GM18951 (cell line): ENCODE results near the gene SMIM8.
"Not testable (repeated sequence)": the region's sequence is repeated elsewhere in the genome, so short reads cannot be mapped to it uniquely, and the experiment has no call there.

ENCODE experiments used
- POLR2A ChIP-seq: IDR thresholded peaks from 4 replicates; pipeline ENCODE4 v1.6.1; 2011; ENCODE audit warnings: mild to moderate bottlenecking; ENCODE audit not compliant: insufficient read length, insufficient read depth; ENCODE audit errors: extremely low read depth
- in situ Hi-C: fragments of 300-500 bp; cut with MboI; formaldehyde crosslinking; loops from one replicate; pipeline ENCODE4 v1.12.0; 2022; ENCODE audit warnings: low sequenced_read_pairs, mixed read lengths, inconsistent platforms; ENCODE audit not compliant: unreplicated experiment

Gene SMIM8

DNA sequence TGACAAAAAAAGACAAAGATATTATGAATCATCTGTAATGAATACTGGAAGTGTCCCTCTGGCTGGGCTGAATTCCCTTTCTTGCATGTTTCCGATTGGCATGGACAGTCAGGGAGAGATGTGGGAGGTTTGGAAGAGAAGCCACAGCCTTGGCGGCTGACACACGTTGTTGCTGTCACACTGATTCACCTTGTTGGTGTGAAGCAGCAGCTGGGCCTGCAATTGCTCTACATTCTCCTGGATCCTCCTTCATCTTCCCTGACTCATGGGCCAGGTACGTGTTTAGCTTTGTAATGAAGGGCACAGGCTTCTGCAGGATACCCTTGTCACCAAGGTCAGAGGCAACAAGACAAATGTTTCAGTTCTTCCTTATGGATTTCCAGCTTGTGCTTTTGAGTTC is 13.4 kb upstream of the SMIM8 start:
- in situ Hi-C loops = no loop called here
- TF ChIP-seq POLR2A = no peak

DNA sequence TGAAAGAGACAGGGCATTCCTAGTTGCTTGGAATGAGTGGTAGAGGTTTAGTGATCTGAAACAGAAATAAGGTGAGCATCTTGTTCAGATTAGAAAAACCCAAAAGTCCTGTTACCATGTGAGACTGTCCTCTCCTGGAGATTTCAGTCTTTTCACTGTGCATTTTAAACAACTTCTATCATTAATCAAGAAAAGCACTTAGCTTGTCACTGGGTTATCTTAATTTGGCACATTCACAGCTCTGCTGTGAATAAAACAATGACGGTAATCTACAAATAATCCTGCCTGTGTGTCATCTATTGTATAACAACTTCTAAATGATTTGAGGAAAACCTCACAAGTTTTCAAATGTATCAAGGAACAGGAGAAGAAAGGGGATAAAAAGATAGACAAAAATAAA is 9.5 kb upstream of the SMIM8 start:
- in situ Hi-C loops = no loop called here
- no peak for TF ChIP-seq POLR2A

DNA sequence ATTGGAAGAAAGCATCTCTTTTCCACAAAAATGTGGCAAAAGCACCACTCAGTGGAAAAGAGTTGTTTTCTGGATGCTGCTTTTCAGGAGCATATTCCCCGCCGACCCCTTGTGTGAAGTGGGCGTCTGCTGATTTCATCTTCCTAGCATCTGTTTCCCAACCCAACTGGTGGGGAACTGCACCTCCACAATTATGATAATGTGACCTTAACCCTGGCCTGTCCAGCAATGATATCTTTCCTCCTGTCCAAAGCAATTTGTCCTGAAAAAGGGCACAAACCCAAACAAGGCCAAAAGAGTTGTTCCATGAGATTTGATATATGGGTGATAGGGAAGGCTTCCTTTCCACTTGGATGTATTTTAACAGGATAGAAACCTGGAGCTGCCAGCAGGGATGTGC is 7.3 kb upstream of the SMIM8 start:
- TF ChIP-seq POLR2A = no peak
- in situ Hi-C loops = no loop called here

DNA sequence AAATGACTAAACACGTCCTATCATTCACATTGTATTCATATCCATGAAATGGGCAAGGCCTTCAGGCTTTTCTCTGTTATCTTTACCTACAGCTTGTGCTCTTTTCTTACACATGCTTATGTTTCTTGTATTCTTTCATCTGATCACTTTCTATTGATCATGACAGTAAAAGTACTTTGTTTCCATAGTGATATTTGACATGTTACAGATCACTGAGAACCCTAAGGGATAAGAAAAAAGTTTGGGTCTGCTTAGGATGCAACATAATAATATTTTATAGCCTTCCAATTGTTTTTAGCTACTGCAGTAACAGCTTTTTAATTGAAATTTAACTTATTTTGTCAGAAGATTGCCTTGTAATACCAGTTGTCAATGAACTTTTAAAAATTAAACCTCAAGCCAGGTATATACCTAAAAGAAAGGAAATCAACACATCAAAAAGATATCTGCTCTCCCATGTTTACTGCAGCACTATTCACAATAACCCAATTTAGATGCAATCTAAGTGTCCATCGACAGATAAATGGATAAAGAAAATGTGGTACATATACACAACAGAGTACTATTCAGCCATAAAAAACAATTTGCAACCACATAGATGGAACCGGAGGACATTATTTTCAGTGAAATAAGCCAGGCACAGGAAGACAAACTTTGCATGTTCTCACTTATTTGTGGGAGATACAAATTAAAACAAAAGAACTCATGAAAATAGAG is 3.0 kb upstream of the SMIM8 start:
- in situ Hi-C loops = no loop called here
- TF ChIP-seq POLR2A = no peak

DNA sequence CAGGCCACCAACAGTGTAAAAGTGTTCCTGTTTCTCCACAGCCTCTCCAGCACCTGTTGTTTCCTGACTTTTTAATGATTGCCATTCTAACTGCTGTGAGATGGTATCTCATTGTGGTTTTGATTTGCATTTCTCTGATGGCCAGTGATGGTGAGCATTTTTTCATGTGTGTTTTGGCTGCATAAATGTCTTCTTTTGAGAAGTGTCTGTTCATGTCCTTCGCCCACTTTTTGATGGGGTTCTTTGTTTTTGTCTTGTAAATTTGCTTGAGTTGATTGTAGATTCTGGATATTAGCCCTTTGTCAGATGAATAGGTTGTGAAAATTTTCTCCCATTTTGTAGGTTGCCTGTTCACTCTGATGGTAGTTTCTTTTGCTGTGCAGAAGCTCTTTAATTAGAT is 1.5 kb downstream of the SMIM8 start:
- in situ Hi-C loops = not testable (repeated sequence)

DNA sequence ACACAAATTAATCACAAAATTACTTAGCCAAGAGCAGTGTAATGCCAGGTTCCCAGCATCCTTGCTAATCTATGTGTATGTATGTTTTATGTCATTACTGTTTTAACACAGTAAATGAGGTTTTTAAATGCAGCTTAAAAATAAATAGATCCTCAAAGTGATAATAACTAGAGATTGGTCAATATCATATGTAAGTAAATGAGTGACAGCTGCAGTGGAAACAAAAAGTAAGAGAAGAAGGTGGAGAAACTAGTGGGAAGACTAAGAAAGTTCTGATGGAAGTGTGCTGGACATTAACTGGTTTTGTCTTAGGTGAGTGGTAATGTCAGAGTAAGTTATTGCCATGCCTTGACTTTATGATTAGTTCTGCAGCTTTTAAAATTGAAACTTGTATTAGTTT is 8.6 kb downstream of the SMIM8 start:
- in situ Hi-C loops = no loop called here

DNA sequence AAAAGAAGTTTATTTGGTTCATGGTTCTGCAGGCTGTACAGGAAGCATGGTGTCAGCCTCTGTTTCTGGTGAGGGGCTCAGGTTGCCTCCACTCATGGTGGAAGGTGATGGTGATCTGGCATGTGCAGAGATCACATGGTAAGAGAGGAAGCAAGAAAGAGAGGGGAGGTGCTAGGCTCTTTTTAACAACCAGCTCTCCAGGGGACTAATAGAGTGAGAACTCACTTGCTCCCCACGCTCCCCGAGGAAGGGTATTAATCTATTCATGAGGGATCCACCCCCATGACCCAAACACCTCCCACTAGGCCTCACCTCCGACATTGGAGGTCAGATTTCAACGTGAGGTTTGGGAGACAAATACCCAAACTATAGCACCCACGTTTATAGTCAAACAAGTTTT is 10.6 kb downstream of the SMIM8 start:
- no peak for TF ChIP-seq POLR2A
- in situ Hi-C loops = no loop called here

More for the DNA sequence above, 8.6 kb downstream of the SMIM8 start:
- no peak for TF ChIP-seq POLR2A

DNA sequence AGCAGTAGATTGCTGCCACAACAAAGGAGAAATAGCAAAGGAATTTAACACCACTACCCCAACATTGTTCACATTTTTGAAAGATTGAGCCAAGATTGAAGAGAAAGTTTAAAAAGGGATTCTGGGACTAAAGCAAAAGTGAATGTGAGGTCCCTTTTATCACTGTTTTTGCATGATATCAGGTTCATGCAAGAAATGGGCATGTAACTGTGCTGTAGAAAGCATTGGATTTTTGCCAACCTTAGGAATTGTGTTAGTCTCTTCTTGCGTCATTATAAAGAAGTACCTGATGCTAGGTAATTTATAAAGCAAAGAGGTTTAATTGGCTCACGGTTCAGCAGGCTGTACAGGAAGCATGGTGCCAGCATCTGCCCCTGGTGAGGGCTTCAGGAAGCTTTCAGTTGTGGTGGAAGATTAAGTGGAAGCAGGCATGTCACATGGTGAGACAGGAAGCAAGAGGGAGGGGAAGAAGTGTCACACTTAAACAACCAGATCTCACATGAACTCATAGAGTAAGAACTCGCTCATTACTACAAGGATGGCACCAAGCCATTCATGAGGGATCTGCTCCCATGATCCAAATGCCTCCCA is 11.3 kb downstream of the SMIM8 start:
- in situ Hi-C loops = no loop called here
- TF ChIP-seq POLR2A = no peak

DNA sequence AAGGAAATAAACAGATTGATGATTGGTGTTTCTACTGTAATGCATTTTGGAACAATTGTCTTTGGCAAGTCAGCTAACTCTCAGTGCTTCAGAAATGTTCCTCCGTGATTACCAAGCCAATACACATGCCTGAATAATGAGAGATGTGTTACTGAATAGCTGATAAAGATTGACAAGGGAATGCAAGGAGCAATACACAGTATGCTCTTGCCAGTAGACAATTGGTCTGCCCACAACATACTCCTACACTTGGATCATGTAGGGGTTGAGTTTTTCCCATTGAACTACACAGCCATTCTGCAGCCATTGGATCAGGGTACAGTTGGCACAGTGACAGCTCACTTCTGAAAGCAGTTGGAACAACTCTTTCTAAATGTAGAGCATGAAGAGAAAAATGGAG is 12.3 kb downstream of the SMIM8 start:
- no peak for TF ChIP-seq POLR2A
- in situ Hi-C loops = no loop called here

DNA sequence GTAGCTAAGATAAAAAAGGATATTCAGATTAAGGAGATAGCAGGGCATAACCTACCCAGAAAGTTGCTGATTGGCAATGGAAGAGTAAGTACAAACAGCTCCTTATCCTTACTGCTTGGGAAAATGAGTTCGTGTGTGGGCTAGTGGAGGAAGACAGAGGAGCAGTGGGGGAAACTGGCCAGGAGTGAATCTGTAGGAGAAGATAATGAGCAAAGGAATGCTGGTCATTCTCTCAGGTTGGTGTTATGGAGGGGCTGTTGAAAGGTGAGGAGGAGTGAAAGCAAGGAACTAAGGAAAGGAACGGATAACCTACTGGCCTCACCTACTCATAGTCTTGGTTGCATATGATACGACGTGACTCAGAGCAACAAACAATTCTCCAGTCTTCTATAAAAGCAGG is 14.0 kb downstream of the SMIM8 start:
- in situ Hi-C loops = no loop called here
- no peak for TF ChIP-seq POLR2A

DNA sequence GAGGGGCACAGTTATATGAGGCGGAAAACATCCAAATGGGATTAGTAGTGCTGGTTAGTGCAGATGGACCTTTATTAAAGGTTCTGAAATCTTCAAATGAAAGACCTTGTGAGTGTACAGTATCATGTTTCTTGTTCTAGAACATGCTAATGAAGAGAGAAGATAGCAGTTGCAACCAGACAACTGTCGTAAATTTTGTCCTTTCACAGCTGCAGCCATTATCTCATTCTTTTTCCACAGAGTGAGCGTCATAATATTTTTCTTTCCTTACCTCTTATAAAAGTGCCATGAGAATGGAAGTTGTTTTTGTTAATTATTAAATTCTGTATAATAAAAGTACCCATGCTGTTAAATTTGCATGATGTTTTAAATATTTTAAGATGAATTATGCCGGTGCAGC is 17.8 kb downstream of the SMIM8 start:
- in situ Hi-C loops = no loop called here
- no peak for TF ChIP-seq POLR2A

DNA sequence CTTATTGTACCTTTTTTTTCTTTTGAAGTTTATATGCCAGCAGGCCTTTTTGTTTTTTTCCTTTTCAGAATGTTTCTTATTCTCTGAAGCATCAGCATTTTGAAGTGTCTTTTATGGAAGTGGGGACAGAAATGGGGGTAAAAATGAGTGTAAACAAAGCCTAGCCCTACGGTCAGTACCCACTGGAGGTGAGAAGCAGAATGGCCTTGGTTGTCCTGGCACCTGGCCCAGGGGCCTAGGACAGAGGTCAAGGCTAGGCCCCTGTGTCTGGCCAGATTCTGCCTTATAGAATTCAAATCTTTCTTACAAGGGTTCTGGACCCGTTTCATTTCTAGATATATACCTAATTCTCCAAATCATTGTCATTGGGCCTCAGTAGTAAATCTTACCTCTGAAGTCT is 18.8 kb downstream of the SMIM8 start:
- TF ChIP-seq POLR2A = no peak
- in situ Hi-C loops = no loop called here

DNA sequence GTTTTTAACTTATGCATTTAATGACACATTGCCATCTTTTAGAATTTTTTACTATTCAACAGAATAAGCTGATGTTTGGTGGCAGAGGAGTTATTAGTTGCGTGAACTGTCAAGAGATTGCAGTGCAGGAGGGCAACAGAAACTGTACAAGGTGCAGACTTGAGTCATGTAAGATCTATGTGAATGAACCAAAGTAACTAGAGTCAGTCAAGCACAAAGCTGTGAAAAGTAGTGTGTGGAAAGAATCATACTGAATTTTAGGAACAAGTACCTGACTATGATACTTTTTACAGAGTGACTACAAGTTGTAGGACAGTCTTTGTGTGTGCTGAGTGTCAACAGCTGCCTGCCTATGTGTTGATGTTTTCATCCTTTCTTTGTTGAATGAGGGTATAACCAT is 19.5 kb downstream of the SMIM8 start:
- no peak for TF ChIP-seq POLR2A
- in situ Hi-C loops = no loop called here

DNA sequence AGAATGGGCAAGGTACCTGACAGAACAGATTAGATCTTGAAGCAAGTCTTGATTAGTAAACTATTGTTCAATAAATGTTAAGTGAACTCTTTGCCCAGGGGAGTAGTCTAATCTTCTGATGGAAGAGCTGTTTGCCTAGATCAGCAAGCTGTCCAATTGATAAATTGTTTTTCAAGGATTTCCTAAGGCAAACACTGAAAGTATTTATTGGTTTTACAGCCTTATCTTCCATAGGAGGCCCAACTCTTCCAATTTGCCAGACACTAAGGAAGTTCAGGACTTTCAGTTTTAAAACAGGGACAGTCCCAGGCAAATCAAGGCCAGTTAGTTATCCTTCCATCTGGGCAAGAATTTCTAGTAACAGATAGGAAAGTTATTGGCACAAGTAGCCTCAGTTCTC is 20.4 kb downstream of the SMIM8 start:
- in situ Hi-C loops = no loop called here
- TF ChIP-seq POLR2A = no peak

DNA sequence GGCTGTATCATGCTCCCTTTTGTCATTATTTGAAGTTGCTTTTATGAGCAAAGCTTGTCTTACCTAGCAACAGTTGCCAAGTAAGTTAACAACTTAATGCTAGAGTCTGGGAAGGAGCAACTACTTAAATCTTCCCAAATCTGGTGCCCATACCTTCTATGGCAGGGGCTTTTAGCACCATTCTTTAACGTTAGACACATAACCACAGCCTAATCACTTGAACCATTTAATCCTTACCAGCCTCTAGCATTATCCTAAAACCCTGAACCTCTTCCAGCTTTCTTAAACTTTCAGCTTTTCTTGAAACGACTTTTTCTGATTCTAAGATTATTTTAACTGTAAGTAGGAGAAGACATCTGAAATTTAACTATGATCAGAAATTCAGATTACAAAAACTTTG is 22.3 kb downstream of the SMIM8 start, which contains the start of gene C6orf163:
Gene C6orf163 (plus strand): TSS at position 83 of the 400 bp plus-strand sequence. CDS start 287 bp downstream, at position 370.
- in situ Hi-C loops = no loop called here
- no peak for TF ChIP-seq POLR2A

DNA sequence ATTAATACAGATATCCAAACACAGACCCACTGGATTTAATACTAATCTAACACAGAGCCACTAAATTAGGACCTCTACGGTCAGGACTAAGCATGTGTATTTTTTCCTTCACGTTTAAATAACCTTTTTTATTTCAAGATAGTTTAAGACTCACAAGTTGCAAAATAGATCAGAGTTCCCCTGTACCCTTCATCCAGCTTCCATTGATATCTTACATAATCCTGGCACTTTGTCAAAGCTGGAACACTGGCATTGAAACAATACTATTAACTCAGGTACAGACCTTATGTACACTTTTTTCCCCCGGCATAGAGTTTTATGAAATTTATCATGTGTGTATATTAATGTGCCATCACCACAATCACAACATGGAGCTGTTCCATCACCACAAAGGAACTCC is 24.3 kb downstream of the SMIM8 start:
- in situ Hi-C loops = no loop called here

More for the DNA sequence above, 24.3 kb downstream of the SMIM8 start:
- no peak for TF ChIP-seq POLR2A
